EL (cell line): ENCODE measurements around the gene BRAT1.

Experiments
- DNase-seq: peaks from one replicate; pipeline ENCODE4 v3.0.0-alpha.2; 2016

Gene BRAT1

DNA sequence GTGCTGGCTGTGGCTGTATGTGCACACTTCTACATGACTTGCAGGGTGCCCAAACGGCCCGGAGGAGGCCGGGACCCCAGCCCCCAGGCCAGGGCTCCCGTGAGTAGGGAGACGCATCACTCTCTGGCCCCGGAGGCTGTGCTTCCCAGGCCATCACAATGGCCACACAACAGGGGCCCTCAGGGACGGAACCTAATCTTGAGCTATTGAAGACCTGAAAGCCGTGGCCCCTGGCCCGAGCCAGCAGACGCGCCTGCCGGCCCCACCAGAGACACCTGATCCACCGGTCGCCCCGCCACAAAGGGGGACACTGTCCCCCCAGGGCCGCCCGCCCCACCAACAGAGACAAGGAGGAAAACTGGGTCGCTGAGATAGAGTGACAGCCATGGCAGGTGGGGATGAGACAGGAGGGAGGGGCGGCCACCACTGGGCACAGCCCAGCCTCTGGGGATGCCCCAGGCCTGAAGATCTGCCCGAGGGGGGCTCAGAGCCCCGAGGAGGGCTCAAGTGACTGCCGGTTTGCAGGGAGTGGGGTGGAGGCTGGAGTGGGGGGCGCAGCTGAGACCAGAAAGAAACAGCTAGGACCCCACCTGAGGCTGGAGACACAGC lies 45.9 kb downstream of the BRAT1 start:
- no peak for DNase-seq

DNA sequence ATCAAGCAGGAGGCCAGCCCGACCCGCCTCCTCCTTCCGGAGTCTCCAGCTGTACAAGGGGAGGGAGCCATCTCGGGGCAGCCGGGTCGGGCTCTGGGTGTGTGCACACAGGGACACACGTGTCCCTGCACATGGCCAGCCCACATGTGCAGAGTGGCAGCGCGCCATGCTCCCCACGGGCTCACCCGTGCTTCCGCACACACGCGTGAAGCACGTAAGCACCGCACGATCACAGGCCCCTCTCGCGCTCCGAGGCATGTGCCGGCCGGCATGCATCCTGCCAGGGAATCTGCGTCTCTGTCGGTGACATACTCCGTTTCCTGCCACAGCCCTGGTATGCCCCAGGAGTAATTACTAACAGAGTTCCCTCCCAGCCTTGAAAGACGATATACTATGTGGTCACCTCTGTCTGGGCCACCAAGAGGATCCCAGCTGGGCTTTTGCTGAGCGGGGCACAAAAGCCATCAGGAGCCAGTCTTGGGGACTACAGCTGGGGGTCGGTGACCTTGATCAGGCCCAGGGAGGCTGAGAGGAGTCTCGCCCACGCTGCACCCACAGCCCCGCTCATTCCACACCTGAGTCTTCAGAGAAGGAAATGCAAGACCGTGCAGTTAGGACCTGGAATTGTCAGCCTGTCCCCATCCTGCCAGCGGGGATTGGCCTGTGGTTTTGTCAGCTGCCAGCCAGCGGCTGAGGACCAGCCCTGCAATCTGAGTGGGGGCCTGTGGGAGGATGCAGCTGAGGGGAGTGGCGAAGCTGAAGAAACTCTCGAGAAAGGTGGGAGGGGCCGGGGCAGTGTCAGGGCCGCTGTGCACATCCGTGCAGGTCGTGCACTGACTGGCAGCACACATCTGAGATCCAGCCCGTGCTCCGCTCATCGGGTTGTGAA lies 46.8 kb downstream of the BRAT1 start:
- peak; percentile 75 for DNase-seq

DNA sequence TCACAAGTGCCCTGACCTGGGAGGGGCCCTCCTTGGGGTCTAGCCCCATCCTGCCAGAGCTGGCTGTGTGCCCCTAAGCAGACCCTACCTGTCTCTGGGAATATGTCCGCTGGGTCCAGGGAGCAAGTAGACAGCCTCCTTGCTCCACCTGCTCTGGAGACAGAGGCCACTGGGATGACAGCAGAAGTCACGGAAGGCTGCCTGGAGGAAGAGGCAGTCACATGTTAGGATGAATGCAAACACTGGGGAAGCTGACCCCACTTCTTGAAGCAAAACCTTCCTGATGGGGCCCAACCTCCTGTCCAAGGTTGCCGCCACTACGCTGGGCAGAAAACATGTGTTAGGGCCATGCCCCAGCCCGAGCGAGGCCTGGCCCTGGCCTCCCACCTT lies 47.4 kb downstream of the BRAT1 start:
- DNase-seq: no peak

DNA sequence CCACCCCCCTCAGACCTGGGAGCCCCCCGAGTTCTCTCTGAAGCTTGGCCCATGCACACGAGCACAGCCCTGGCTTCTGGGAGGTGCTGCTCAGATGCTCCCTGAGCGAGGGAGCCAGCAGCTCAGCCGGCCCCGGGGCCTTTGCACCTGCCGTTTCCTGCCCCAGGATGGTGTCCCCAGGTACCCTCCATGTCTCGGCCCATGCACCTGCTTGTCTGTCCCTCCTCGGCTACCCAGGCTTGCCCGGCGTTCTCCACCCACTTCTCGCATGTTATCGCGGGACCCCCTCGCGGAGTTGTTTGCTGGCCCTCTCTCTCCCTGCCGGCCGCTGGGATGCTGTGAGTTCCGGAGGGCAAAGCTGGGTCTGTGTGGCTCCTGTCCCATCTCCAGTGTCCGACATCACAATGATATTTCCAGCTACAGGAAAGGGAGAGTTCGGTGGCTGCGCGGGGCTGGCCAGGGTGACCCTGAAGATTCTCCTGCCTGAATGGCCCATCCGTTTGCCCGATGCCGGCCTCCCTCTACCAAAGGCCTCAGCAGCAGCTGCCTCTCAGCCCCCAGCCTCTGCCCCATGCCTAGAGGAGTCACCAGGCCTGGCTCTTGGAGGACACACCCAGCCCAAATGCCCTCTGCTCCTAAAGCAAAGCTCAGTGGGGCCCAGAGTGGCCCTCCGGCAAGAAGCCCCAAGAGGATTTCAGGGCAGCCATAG lies 48.0 kb downstream of the BRAT1 start:
- DNase-seq: no peak

DNA sequence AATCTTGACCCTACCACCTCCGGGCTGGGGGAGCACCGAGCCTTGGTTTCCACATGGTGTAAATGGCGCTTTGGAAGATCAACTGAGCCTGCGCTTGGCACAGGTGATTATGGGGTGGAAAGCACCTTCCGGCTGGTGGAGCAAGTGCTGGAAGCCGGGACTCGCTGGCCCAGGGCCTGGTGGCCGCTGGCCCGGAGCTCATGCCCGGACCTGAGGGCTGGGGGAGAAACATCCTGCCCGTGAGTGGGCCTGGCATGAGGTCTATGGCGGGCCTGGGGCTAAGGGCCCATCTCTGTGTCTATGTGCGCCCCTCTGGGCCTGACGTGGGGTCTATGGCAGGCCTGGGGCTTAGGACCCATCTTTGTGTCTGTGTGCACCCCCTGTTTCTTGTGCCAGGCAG lies 49.9 kb downstream of the BRAT1 start:
- no peak for DNase-seq

DNA sequence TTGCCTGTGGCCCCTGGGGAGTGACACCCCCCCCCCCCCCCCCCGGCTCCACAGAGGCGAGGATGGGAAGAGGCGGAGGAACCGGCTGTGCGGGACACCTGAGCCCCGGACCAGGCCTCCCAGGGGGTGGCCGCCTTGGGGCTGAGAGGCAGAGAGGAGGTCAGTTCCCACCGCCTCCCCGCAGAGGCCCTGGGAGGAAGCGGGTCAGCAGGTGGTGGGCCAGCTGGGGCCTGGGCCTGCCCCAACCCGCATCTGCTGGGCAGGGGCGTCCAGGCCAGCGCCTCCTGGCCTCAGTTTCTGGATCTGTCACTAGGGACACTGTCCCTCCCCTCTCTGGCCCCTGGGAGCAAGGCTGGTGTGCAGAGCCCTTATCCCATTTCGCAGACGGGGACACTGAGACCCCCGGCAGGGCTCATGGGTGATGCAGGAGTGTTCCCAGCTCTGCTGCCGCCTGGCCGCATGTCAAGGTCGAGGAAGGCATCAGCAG lies 50.4 kb downstream of the BRAT1 start:
- no peak for DNase-seq

GRCh38 chr7:2504128-2504888 lies 51.0 kb downstream of the BRAT1 start:
- DNase-seq: no peak

- no peak for DNase-seq
Observed at GRCh38 chr7:2503056-2503941, 52.0 kb downstream of the BRAT1 start.

- no peak for DNase-seq
Observed at GRCh38 chr7:2502647-2502966, 52.7 kb downstream of the BRAT1 start.

DNA sequence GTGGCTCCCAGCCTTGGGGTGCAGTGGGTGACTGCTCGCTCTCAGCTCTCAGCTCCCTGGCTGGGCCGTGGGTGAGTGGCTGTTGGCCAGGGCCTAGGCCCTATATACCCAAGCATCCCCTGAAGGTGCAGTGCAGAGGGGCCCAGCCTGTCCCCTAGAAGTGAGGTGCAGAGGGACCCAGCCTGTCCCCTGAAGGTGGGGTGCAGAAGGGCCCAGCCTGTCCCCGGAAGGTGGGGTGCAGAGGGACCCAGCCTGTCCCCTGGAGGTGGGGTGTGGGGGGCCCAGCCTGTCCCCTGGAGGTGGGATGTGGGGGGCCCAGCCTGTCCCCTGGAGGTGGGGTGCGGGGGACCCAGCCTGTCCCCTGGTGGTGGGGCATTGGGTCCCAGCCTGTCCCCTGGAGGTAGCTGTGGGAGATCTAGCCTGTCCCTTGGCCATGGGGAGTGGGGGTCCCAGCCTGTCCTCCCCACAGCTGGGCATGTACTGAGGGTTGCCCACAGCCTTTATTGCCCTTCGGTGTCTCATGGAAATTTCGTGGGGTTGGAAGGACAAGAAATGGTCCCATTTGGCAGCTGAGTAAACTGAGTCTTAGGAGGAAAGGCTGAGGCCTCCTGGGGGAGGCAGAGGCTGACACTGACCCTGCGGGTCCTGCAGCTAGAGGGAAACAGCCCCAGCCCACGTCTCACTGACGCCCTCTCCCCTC lies 53.2 kb downstream of the BRAT1 start:
- DNase-seq: no peak

DNA sequence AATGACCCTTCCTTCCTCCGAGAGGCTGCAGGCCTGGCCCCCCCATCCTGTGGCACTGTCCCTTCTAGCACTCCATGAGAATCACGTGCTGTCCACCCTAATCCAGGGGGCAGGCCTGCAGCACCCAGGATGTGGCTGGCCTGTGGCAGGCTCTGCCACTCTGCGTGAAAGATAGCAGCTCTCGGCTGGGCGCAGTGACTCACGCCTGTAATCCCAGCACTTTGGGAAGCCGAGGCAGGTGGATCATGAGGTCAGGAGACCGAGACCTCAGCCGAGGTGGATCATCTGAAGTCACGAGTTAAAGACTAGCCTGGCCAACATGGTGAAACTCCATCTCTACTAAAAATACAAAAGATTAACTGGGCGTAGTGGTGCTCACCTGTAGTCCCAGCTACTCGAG lies 54.6 kb downstream of the BRAT1 start:
- no peak for DNase-seq

GRCh38 chr7:2499719-2500430 lies 55.4 kb downstream of the BRAT1 start:
- DNase-seq: no peak

DNA sequence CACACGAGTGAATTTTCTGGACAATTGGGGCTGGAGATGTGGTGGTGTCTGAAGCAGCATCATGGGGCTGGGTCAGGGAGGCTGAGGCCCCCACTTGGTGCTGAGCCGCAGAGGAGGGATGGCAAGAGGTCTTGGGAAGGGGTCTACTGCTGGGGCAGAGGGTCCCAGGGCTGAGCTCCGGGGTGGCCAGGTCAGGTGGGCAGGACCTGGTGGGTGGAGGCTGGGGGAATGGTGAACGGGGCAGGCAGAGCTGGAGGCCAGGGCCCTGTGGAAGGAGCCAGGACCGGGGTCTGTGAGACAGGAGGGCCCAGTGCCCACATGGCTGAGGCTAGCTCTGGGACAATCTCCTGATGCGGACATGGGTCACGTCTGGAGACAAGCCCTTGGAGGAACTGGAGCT lies 56.1 kb downstream of the BRAT1 start:
- DNase-seq: no peak

DNA sequence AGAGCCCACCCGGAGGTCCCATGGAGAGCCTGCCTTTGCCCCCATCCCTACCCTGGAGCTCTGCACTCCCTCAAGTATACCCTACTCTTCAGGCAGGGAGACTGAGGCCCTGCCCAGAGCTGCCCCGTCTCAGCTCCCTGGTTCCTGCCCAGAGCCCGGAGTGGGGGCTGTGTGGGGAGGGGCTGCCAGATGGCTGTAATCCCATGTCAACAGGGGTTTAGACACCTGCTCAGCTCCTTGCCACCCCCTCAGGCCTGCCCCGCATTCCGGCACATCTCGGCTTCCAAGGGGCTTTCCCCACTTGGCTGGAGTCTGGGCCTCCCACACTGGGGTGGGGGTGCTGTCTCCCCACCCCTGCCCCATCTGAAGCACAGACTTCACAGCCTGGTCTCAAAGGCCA lies 56.6 kb downstream of the BRAT1 start:
- DNase-seq: no peak

- DNase-seq: no peak
Observed at GRCh38 chr7:2497500-2498336, 57.6 kb downstream of the BRAT1 start.

- DNase-seq: no peak
Observed at GRCh38 chr7:2497065-2497464, 58.3 kb downstream of the BRAT1 start.

GRCh38 chr7:2496375-2496774 lies 58.9 kb downstream of the BRAT1 start:
- no peak for DNase-seq

DNA sequence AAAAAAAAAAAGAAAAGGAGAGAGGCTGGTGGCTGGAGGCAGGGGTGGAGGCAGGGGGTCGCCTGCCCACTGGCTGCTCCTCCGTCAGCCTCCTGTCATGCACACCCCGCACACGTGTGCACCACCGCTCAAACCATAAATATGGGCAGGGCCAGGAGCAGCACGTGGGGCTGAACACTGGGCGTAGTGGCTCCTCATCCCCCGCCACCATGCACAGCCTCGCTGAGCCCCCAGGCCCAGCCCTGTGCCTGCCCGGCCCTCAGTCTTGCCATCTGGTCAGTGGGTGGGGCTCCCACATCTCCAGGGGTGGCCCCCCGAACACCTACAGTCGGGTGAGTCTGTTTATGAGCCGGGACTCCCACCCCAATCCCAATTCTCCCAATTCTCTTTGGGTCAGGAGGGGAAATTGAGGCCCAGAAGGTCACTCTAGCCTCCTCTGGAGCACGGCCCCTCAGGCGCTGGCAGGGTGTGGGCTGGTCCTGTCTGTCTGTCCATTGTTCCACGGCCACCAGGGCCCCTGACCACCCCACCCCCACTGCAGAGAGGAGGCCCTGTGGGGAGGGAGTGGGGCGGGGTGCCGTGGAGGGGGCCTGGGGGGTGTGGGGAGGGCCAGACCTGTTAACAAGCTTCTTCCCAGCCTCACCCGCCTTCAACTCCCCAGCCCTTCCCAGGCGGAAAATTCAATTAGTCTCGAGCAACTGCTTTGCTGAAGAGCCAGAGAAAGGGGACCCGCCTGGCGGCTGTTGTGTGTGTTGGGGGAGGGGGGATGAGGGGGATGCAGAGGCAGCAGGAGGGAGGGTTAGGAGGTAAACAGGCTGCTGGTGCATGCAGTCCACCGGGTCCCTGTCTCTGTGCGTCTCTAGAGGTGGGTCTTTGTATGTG lies 59.7 kb downstream of the BRAT1 start:
- no peak for DNase-seq
